SK-N-MC (cell line): ENCODE measurements around the gene C2orf78.

Experiments used
- DNase-seq: peaks from one replicate; pipeline ENCODE4 v3.0.0-alpha.2; 2011; ENCODE audit warnings: low read depth, low spot score
- H3K27ac ChIP-seq: fragments of 200-600 bp; sonication (generic); 2 replicates; pipeline ENCODE4 v1.5.1; 2016; ENCODE audit warnings: mixed run types
- H3K36me3 ChIP-seq: fragments of 200-600 bp; sonication (generic); 2 replicates; pipeline ENCODE4 v1.6.1; 2017; ENCODE audit warnings: antibody characterized with exemption, low read length, mixed read lengths; ENCODE audit not compliant: insufficient read depth
- H3K4me3 ChIP-seq: fragments of 200-600 bp; sonication (generic); 2 replicates; pipeline ENCODE4 v1.5.1; 2016
- H3K9ac ChIP-seq: fragments of 200-600 bp; sonication (generic); 2 replicates; pipeline ENCODE4 v1.8.0; 2017; ENCODE audit warnings: mixed run types, mixed read lengths; ENCODE audit not compliant: insufficient read length
- H3K9me3 ChIP-seq: fragments of 200-600 bp; sonication (generic); 2 replicates; pipeline ENCODE4 v1.6.1; 2017; ENCODE audit warnings: low read depth, mild to moderate bottlenecking, antibody characterized with exemption, low read length, moderate library complexity, mixed read lengths
- EZH2 ChIP-seq: fragments of 200-600 bp; sonication (generic); IDR thresholded peaks from one replicate; pipeline ENCODE4 v1.6.1; 2017; ENCODE audit warnings: antibody characterized with exemption
- FOXP2 ChIP-seq: optimal IDR thresholded peaks from 2 replicates; pipeline ENCODE3; 2011; ENCODE audit warnings: mild to moderate bottlenecking, moderate library complexity; ENCODE audit not compliant: insufficient read depth; ENCODE audit errors: extremely low read length, control extremely low read depth
- POLR2AphosphoS5 ChIP-seq: IDR thresholded peaks from 2 replicates; pipeline ENCODE4 v1.6.1; 2012; ENCODE audit warnings: mild to moderate bottlenecking, low read depth, low read length, borderline replicate concordance

C2orf78 gene

GRCh38 chr2:73856214-73856613, 72.2 kb downstream of the C2orf78 start:
- no peak for TF ChIP-seq FOXP2
- TF ChIP-seq EZH2: no peak
- TF ChIP-seq POLR2AphosphoS5: no peak

GRCh38 chr2:73859721-73860586, 76.0 kb downstream of the C2orf78 start:
- TF ChIP-seq POLR2AphosphoS5 (no peak), FOXP2 (no peak)
- DNase-seq: no peak

More at GRCh38 chr2:73856214-73856613, 72.2 kb downstream of the C2orf78 start:
- DNase-seq: no peak
- Histone ChIP-seq H3K9ac (no peak overlapping the region), H3K4me3 (no peak overlapping the region), H3K36me3 (peaks cover 69% of the 10 kb centered on the region), H3K9me3 (no peaks in the 10 kb centered on the region), H3K27ac (no peak overlapping the region)

GRCh38 chr2:73862987-73863386, 79.0 kb downstream of the C2orf78 start:
- H3K9ac ChIP-seq: no peak overlapping the region
- no peaks in the 10 kb centered on the region for H3K9me3 ChIP-seq
- no peak overlapping the region for H3K27ac ChIP-seq
- peaks cover 74% of the 10 kb centered on the region for H3K36me3 ChIP-seq
- no peak for TF ChIP-seq EZH2
- TF ChIP-seq FOXP2: no peak
- no peak for TF ChIP-seq POLR2AphosphoS5
- no peak overlapping the region for H3K4me3 ChIP-seq
- DNase-seq: no peak

More at GRCh38 chr2:73859721-73860586, 76.0 kb downstream of the C2orf78 start:
- no peaks in the 10 kb centered on the region for H3K9me3 ChIP-seq
- peaks cover 68% of the 10 kb centered on the region for H3K36me3 ChIP-seq
- H3K27ac ChIP-seq: no peak overlapping the region
- no peak overlapping the region for H3K9ac ChIP-seq
- no peak overlapping the region for H3K4me3 ChIP-seq
